HAP-1 (cell line): ENCODE measurements around the gene GFOD1.

Experiments used
- DNase-seq, 2 experiments: peaks; one replicate each; pipeline ENCODE4 v3.0.0-alpha.2; 2016 to 2020; ENCODE audit warnings: low spot score in 2 of 2
- H3K27me3 ChIP-seq: fragments of 250-450 bp; sonication (Bioruptor Pico); 2 replicates; pipeline ENCODE4 v1.5.1; 2020; ENCODE audit warnings: low read depth, mild to moderate bottlenecking, moderate library complexity
- H3K36me3 ChIP-seq: fragments of 250-450 bp; sonication (Bioruptor Pico); replicated peaks from 2 replicates; pipeline ENCODE4 v1.5.1; 2020; ENCODE audit warnings: mild to moderate bottlenecking
- H3K4me1 ChIP-seq: fragments of 250-450 bp; sonication (Bioruptor Pico); 2 replicates; pipeline ENCODE4 v1.5.1; 2020; ENCODE audit warnings: mild to moderate bottlenecking
- H3K4me3 ChIP-seq: fragments of 250-450 bp; sonication (Bioruptor Pico); 2 replicates; pipeline ENCODE4 v1.5.1; 2020; ENCODE audit warnings: mild to moderate bottlenecking, moderate library complexity
- H3K9me3 ChIP-seq: fragments of 250-450 bp; sonication (Bioruptor Pico); 2 replicates; pipeline ENCODE4 v1.5.1; 2020; ENCODE audit warnings: mild to moderate bottlenecking, moderate library complexity
- in situ Hi-C: fragments of 300-500 bp; cut with MboI; formaldehyde crosslinking; loops from 3 replicates; pipeline ENCODE4 v1.14.3; 2020; ENCODE audit warnings: low sequenced_read_pairs, inconsistent platforms, mixed read lengths

Gene GFOD1

GRCh38 chr6:13308332-13308731 lies 179.1 kb downstream of the GFOD1 start:
- peaks cover 16% of the 10 kb centered on the region for H3K4me1 ChIP-seq
- H3K27me3 ChIP-seq = no peaks in the 10 kb centered on the region
- no peaks in the 10 kb centered on the region for H3K9me3 ChIP-seq
- in situ Hi-C loops = no loop called here
- H3K4me3 ChIP-seq = no peak overlapping the region
- DNase-seq = no peak
- H3K36me3 ChIP-seq = peaks cover 19% of the 10 kb centered on the region
